SH-SY5Y (cell line): Measurements from ENCODE around the gene BAG3.
A peak's percentile ranks its signal among the peaks of the same experiment; 100 is the strongest.

Source experiments
- GATA2 ChIP-seq: IDR thresholded peaks from 2 replicates; pipeline ENCODE4 v1.6.1; 2011; ENCODE audit warnings: mild to moderate bottlenecking, low read depth, low read length
- GATA3 ChIP-seq: IDR thresholded peaks from 2 replicates; pipeline ENCODE4 v1.6.1; 2011; ENCODE audit warnings: low read depth, mild to moderate bottlenecking, low read length, moderate library complexity

Gene BAG3

DNA sequence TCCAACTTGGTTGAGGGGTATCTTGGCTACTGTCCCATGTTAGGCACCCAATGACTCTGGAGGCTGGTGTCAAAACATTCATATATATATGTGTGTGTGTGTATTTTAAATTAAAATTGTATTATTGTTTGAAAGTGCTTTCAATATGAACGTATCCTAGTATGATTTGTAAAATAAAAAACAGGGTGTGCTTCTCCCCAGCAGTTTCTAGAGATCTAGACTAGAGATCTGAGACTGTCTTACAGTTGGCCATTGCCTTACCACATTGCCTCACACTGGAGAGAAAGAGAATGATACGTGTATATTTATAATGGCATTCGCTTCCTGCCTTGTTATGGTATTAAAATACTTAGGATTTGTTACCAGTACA is 1.2 kb downstream of the BAG3 start:
- TF ChIP-seq GATA3 (no peak), GATA2 (no peak)

DNA sequence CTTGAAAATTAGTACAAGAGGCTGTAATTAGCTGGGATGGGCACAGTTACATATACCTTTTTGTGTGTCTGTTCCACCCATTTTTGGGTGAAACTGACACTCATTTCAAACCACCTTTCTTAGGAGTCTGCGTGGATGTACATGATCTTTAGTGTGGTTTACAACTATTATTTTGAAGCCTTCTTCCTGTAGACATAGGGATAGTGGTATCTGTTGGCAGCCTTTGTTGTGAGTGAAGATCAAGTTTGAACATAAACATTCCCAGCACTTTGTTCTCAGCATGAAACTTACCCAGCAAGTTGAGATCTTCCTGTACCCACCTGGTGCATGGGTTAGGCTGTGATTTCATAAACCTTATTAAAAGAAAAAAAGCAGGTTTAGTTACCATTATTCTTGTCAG is 2.0 kb downstream of the BAG3 start:
- no peak for TF ChIP-seq GATA3
- TF ChIP-seq GATA2, result no peak

DNA sequence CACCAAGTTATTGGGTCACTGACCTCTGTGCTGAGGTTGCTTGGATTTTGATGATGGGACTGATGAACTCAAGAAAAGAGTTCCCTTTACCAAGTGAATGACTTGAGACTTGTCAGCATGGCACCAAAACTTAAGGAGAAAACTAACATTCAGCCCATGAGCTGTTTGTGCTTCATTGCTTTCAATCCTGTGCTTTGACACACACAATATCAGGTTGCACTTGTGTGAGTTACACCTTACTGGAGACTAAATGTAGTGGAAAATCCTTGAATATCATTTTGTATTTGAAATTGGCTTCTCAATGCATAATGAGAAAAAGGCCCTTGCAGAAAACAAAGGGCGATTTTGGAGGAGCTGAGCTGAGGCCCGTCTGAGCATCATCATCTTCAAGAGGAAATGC is 2.7 kb downstream of the BAG3 start:
- TF ChIP-seq GATA2, result no peak
- TF ChIP-seq GATA3, result no peak

DNA sequence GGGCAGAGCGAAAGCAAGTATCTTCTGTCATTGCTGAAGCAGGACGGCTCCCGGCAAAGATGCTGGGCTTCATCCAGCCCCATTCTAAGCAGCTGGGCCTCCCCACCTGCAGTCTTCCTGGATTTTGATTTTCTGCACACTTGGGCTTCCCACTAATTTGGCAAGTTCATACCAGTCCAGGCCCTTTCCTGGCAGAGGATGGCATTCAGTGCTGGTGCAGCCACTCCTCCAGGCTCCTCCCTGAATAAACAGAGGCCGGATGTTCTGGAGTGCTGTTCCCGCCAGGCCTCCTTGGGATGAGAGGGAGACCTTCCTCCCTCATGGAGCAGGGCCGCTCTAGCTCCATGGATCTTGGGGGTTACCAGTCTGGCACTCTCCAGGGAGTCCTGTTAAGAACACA is 3.4 kb downstream of the BAG3 start:
- TF ChIP-seq GATA2, result no peak
- no peak for TF ChIP-seq GATA3

DNA sequence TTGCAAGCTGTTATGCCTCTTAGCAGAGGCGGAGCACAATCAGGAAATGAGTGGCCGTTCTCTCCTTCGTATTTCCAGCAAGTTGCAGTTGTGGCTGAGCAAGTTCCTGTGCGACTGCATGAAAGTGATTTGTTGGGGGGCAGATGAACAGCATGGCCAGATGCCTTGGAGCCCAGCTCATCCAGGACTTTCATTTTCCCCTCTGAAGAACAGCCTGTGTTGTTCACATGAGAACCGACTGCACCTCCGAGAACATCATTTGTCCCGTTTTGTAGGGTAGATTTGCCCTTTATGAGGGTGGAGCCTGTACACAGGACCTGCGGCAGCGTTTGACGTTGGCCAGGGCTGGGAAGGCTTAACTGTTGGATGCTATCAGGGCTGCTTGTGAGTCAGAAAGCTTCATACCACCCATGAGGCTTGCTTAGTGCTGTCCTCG is 4.4 kb downstream of the BAG3 start:
- no peak for TF ChIP-seq GATA3
- TF ChIP-seq GATA2, result no peak

DNA sequence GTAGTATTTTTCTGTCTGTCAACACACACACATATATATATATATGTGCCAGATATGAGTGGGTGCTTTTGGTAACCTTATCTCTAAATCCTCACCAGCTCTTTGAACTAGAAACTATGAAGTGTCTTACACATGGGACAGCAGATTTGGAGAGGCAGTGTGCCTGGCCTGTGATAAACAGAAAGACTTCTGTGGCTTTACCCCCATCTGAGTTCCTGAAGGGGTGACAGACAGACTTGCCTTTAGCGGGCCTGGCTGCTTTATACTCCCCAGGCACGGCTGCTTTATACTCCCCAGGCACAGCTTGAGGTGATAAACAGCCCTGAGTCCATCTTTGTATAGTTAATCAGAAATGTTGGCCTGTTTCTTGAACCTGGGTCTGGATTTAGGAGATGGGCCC is 5.6 kb downstream of the BAG3 start:
- TF ChIP-seq GATA2 (no peak), GATA3 (no peak)

DNA sequence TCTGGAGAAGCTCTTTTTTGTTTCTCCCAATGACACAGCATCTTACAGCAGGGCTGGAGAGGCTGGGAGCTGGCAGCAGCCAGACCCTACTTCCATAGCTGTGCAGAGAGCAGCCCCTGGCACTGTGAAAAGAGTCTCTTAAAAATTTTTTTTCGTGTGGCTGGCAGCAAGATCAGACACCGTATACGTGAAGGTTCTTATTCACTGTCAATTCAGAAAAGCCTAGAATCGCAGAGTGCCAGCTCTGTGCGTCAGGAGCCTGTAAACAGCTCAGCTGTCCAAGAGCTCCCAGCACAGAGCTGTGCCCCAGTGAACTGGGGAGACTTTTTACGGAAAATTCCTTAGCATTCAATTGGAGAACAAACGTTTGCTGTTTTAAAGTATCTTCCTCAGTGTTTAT is 6.5 kb downstream of the BAG3 start:
- TF ChIP-seq GATA3 (no peak), GATA2 (no peak)

DNA sequence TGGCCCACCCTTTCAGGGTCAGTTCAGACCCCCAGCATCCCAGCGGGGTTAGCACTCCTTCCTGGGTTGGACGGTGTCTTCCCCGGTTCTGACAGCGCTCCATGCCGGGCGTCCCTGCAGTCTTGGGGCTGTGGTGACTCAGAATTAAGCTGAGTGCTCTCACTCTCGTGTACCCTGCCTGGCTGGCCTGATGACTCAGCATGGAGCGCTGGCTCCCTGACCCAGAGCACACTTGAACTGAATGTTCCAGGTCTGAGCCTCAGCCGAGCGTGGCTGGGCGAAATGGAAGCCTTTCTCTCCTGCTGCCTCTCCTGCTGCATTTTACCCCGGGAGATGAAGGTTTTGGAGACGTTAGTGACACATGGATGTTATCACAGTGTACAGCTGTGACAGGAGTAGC is 7.1 kb downstream of the BAG3 start:
- TF ChIP-seq GATA2 (no peak), GATA3 (no peak)

DNA sequence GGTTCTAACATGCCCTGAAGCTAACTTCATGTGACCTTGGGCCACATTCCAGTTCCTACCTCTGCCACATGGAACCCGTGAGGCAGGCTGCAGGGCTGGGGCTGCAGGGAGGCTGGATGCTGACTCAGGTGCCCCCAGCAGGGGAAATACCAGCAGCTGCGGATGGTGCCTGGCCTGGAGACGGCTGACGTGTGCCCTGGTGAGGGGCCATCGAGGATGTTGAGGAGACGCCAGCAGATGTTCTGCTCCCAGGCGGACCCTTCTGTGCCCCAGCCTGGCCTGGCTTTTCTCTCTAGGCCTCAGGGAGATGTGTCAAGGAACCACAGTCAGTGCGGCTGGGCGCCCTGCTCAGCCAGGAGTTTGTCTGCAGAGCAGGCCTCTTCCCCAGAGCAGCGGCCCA is 8.8 kb downstream of the BAG3 start:
- TF ChIP-seq GATA2 (no peak), GATA3 (no peak)

DNA sequence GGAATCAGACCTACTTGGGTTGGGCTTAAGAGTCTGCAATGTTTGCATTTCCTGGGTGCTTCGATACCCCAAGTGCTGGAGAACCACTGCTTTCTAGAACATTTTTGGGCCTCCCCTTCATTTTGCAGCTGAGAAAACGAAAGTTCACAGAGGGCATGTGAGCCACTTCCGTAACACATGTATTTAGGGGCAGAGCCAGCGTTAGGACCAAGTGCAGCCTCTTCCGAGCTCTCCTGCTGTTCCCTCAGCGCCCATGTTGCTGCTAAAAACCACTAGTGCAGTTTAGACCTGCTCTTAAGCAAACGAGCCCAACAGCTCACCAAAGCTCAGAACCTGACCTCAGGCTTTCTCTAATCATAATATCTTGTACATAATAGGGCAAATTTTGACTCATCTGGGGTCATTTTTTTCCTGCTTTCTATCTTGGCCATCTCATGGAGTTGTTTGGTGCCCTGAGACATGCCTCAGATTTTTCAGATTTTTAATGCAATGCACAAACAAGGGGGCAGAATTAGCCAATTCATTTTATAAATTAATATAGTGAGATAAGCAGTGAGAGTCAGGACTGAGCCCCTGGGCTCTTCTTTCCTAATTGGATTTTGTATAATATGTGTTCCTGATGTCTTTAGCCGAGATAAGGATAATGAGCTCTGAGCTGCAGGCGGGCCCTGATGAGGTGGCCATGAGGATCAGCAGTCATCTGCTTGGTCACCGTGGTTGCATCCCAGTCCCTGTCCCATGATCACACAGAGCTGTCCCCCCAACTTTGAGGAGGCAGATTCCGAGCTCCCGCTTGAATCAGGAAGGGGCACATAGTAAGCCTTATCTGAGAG is 12.9 kb downstream of the BAG3 start:
- TF ChIP-seq GATA3, result no peak; the same call in none of the 2 replicates
- TF ChIP-seq GATA2, result peak; percentile 47

DNA sequence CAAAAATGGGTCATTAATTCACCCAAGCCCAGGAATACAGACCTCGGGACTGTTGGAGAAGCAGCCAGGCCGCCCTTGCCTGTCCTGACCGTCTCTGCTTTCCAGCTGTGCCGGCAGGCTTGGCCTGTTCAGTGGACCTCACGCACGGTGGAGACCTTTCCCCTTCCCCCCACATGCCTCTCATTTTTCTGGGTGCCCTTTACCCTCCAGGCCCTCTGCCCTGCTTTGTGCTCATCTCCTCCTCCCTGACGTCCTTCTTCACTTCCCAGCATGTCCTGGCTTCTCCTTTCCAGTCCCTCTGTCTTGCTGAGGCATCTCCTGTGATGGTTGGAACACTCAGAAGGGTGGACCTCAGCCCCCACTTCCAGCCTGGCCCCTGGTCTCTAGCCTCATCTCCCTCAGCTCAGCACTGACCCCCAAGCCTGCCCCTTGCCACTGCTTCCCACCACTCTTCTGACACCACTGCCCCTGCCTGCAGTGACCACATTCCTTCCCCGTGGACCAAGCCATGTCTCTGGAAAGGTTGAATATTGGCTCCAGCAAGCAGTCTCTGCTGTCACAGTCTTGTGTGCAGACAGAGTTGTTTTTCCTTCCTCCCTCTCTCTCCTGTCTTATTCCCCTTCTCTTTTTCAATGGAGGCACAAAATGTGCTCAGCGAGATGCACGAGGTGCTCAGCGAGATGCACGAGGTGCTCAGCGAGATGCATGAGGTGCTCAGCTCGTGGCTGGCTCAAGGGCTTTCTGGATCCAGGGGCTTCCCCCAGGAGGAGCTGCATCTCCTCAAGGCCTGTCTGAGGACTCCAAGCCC is 14.9 kb downstream of the BAG3 start:
- TF ChIP-seq GATA2 (no peak), GATA3 (no peak)

DNA sequence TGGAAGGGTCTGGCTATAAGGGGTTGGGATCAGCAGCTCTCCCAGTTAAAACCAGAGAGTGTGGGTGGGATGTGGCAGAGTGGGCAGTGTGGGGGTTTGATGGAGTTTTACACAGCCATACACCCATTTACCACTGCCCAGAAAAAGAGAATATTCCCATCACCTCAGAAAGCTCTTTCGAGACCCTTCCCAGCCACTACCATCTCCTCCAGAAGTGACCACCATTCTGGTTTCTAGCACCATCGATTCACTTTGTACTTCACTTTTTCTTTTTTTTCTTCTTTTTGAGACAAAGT is 15.5 kb downstream of the BAG3 start:
- TF ChIP-seq GATA2, result no peak
- TF ChIP-seq GATA3, result no peak

DNA sequence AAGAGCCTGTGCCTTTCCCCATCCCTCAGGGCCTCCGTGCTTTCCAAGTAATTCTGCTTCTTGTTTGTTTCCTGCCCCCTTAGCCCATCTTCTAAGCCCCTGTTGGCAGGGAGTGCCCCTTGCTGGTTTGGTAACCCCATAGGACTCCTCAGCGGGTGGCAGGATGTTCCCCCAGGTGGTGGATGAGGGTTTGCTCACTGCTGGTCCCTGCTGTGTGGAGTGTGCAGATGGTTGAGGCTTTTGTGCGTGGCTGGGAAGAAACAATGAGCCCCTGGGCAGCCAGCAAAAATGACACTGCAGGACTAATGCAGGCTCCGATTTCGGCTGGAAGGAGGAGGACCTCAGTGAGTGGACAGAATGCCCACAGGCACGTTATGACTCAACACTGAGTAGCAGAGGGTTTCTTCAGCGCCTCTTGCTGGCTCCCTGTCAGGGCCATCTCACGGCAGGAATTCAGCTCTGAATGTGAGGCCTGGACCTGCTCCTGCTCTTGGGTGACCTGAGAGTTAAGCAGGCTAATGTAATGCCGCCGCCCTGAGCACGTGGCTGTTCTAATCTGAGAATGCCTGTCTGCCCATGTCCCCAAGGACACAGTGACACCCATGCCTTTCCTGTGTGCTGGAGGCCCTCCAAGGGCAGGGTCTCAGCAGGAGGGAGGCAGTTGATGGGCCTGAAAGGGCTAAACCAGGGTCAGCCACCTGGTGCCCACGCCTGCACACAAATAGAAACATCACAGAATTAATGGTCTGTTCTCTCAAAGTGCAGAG is 16.6 kb downstream of the BAG3 start:
- TF ChIP-seq GATA2 (no peak), GATA3 (no peak)

DNA sequence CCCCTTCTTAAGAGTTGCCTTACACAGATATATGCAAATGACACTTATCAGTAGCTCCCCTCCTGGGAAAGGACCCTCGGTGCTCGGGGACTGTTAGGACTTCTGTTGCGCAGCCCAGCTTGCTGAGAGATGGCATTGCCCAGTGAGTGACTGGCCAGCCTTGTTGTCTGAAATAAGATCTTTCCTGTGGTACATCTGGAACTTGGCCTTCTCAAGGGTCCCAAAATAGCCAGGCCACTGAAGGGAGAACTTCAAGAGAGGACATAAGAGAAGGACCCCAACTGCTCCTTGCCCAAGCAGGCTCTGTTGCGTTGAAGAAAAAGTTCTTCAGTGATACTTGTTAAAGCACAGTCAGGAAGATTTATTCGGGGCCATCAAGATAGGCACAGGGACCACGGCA is 17.3 kb downstream of the BAG3 start:
- TF ChIP-seq GATA2 (no peak), GATA3 (no peak)

DNA sequence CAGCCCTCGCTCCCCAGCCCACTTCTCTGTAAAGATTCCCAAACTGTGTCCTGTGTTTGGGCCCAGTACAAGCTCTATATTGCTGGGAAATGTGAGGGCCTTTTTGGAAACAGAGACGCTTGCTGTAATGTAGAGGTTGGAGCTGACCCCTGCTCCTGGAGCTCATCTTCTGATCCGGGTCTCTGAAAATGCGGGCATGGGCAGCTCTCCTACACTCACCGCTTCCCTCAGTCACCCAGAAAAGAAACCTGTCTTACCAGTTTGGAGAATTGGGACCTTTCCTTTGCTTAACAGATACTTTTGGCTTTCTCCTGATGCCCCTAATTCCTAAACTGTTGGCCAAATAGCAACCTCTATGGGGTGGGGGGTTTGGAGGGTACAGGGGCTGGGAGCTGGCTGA is 18.2 kb downstream of the BAG3 start:
- TF ChIP-seq GATA3, result no peak
- TF ChIP-seq GATA2, result no peak
